Stimulated activated naive CD8-positive, alpha-beta T cell treated with anti-CD3 and anti-CD28 coated beads, Interleukin-15, amount 100 ng/mL, for 72 hours (primary cell): ENCODE results near the gene NLRP1.

Experiments used
- ATAC-seq: fragments of 150-1000 bp; cut with Tn5 transposase; 2 replicates; pipeline ENCODE4 v1.10.0; 2021; ENCODE audit warnings: mild to moderate bottlenecking, moderate library complexity
- DNase-seq, 2 donors: peaks; one replicate each; pipeline ENCODE4 v3.0.0; 2021 to 2022
- H3K27ac Mint-ChIP-seq, 2 donors: one replicate each; pipeline ENCODE4 v1.8.0; 2022; ENCODE audit warnings: mild to moderate bottlenecking in 2 of 2, mixed read lengths in 2 of 2, moderate library complexity in 2 of 2
- H3K27me3 Mint-ChIP-seq: one replicate; pipeline ENCODE4 v1.8.0; 2022; ENCODE audit warnings: mixed read lengths
- H3K4me1 Mint-ChIP-seq: one replicate; pipeline ENCODE4 v1.8.0; 2022; ENCODE audit warnings: mild to moderate bottlenecking, mixed read lengths
- H3K4me3 Mint-ChIP-seq, 2 donors: one replicate each; pipeline ENCODE4 v1.8.0; 2022; ENCODE audit warnings: mild to moderate bottlenecking in 2 of 2, mixed read lengths in 2 of 2, moderate library complexity in 1 of 2
- H3K9me3 Mint-ChIP-seq, 2 donors: one replicate each; pipeline ENCODE4 v1.8.0; 2022; ENCODE audit warnings: mixed read lengths in 2 of 2

Gene NLRP1

DNA sequence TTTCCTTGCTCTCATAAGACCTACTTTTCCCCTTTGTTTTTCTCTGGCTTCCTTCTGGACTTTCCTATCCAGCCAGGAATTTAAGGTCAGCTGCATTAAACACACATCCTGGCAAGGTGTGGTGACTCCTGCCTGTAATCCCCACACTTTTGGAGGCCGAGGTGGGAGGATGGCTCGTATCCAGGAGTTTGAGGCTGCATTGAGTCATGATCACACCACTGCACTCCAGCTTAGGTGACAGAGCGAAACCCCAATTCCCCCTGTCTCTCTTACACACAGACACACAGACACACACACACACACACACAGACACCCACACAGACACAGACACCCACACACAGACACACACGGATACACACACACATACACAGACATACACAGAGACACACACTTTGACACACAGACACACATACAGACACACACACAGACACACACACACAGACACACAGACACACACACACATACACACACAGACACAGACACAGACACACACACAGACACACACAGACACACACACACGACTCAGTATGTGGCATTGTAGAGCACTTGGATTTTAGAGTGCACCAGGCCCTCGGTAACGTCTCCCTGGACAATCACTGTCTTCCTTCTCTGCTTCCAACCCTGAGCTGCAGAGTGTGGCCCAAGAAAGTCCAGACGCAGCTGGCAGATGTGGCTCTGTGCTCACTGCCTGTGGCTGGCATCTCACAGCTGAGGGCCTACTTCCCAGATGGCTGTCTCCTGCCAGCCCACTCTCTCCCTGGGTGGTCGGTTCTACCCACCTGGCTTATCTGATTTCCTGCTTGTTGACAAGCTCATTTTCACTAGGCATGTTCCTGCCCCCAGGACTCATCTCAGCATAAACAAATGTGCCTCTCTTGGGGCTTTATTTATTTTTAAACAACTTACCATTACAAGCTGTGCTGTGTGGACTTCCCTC, 39.0 kb downstream of the NLRP1 start:
- no peaks in the 10 kb centered on the region for H3K27me3 Mint-ChIP-seq
- H3K27ac Mint-ChIP-seq: peak overlapping the region; percentile 0 to 21
- H3K9me3 Mint-ChIP-seq: peaks cover 0 to 13% of the 10 kb centered on the region in 2 donors
- no peak for DNase-seq
- ATAC-seq: no peak
- peaks cover under 1% of the 10 kb centered on the region for H3K4me1 Mint-ChIP-seq
- no peak overlapping the region for H3K4me3 Mint-ChIP-seq

DNA sequence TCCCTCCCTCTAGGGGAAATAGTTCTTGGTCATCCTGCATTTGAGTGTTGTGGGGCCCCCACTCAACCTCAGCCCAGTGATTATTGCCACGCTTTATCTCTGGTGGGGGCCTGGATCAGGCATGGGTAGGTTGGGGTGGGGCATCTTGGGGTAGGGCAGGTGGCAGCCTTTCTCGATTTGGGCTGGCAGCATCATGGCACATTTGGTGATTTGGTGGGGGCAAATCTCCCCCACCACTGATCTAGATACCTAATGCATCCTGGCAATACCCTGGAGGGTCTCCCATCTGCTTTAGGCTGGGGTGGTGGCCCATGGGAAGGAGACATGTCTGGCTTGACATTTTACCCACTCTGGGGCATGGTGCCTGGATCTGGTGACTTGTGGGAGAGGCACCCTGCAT, 40.2 kb downstream of the NLRP1 start:
- Mint-ChIP-seq H3K4me3 (no peak overlapping the region), H3K27ac (peak overlapping the region in 1 of 2 donors; percentile 57), H3K9me3 (peaks cover 0 to 13% of the 10 kb centered on the region in 2 donors), H3K4me1 (no peaks in the 10 kb centered on the region), H3K27me3 (no peaks in the 10 kb centered on the region)
- ATAC-seq: no peak
- peak in 1 of 2 donors; percentile 5 for DNase-seq

DNA sequence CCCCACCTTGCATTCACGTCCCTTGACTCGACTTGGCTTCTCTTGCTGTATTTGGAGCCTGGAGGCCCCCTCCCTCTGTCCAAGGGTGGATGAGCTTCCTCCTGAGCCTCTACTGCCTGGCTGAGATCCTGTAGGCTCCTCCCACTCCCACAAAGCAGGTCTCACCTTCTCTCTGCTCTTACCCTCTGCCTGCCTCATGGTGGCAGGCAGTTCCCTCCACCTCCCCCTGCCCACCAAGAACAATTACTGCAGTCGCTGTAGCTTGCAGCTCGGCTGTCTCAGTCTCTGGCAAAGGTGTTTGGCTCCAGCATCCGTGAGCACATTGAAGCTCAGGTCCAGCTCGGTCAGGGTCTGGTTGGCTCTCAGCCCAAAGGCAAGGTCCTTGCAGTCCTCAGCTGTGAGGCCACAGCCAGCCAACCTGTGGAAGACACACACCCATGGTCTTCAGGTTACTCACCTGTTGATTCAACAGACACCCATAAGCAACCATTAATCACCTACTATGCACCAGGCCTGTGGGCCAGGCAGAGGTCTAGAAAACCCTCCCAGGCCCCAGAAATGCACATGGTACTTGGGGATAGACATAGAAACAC, 42.6 kb downstream of the NLRP1 start:
- Mint-ChIP-seq H3K4me3 (no peak overlapping the region), H3K4me1 (no peaks in the 10 kb centered on the region), H3K27me3 (no peaks in the 10 kb centered on the region), H3K9me3 (no peaks in the 10 kb centered on the region), H3K27ac (peak overlapping the region in 1 of 2 donors; percentile 71)
- DNase-seq: no peak
- no peak for ATAC-seq

DNA sequence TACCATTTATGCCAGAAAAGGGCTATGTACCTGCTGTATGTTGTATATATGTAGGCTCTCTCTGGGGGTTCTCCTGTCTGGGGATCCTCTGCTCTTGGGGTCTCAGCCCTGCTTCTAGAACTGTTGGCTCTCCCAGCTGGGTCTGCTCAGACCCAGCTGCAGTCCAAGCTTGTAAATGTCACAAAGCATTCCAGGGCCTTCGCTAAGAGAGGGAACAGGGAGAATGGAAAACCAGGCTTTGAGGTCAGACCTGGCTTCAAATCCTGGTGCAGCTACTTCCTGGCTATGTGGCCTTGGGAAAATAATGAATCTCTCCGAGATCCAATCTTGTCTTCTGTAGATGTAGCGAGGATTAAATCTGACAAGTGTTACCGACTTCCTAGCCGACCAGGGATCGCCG, 44.0 kb downstream of the NLRP1 start:
- DNase-seq (no peak), ATAC-seq (no peak)
- H3K27ac Mint-ChIP-seq: no peak overlapping the region
- no peaks in the 10 kb centered on the region for H3K9me3 Mint-ChIP-seq
- H3K4me1 Mint-ChIP-seq: no peaks in the 10 kb centered on the region
- H3K27me3 Mint-ChIP-seq: no peaks in the 10 kb centered on the region
- H3K4me3 Mint-ChIP-seq: no peak overlapping the region

DNA sequence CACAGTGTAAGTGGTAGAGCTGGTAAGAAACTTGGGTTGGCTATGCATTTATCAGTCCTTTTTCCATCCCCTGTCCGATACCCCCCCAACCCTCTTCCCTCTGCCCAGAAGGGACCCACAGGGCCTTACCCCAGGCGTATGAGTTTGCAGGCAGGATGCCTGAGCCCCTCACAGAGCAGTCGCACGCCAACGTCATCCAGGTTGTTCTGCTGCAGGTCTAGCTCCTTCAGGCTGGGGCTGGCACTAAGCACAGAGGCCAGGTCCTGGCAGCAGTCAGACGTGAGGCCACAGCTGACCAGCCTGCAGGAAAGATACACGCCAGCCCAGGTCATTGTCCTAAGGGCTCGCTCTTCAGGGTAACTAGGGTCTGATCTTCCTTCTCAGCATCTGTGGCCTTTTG, 45.0 kb downstream of the NLRP1 start:
- no peaks in the 10 kb centered on the region for H3K9me3 Mint-ChIP-seq
- DNase-seq (no peak), ATAC-seq (no peak)
- H3K27ac Mint-ChIP-seq: no peak overlapping the region
- H3K4me3 Mint-ChIP-seq: no peak overlapping the region
- H3K4me1 Mint-ChIP-seq: no peaks in the 10 kb centered on the region
- H3K27me3 Mint-ChIP-seq: no peaks in the 10 kb centered on the region

DNA sequence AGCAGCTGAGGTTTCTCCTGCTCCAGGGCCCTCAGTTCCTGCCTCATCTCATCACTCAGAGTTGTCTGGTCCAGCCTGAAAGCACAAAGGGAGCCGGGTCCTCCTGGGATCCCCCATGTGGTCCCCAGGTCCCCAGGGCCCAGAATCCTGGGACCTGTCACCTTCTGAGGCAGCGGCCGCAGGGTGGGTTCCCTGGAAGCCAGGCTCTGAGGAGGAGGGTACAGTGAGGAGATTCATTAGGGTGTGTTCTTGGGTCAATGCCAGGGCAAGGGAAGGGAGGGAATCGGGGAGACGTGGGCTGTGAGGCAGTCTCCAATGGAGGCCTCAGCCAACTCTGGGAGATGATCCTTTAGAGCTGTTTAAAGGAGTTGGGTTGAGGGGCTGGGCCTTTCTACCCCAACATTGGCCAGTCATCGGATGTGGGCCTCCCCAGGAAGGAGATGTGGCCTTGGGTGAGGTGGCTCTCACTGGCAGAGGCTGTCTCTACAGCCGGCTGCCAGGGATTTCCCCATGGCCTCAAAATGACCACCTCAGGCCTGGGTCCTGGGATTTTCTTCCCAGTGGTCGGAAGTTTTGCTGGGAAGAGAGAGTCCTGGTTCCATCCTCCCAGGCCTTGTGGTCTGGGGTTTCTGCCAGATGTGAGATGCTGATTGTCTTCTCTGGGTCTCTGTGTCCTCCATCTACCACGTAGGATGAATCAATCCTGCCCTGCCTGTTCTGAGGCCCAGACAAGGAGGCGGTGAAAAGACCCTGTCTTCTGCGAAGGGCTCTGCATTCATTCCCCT, 47.3 kb downstream of the NLRP1 start:
- Mint-ChIP-seq H3K27me3 (no peaks in the 10 kb centered on the region), H3K27ac (peak overlapping the region; percentile 53 to 80), H3K9me3 (no peaks in the 10 kb centered on the region), H3K4me1 (no peaks in the 10 kb centered on the region), H3K4me3 (no peak overlapping the region)
- no peak for DNase-seq
- ATAC-seq: no peak

DNA sequence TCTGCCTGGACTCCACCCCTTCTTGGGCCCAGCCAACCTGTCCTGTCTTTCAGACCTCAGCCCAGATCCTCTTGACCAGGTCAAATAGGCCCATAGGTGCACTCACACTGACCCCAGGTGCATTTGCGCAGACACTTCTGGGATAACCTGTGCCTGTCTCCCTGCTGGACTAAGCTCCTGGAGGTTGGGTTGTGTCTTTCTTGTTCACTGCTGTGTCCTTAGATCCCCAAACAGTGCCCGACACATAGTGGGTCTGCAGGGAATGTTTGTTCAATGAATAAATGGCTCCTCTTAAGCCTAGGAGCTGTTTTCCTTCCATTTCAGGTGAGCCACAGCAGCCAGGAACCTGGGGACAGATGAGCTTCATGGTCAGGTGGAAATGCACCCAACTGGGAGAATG, 48.9 kb downstream of the NLRP1 start:
- Mint-ChIP-seq H3K27ac (no peak overlapping the region), H3K27me3 (no peaks in the 10 kb centered on the region), H3K9me3 (no peaks in the 10 kb centered on the region), H3K4me3 (no peak overlapping the region), H3K4me1 (no peaks in the 10 kb centered on the region)
- no peak for ATAC-seq
- no peak for DNase-seq

DNA sequence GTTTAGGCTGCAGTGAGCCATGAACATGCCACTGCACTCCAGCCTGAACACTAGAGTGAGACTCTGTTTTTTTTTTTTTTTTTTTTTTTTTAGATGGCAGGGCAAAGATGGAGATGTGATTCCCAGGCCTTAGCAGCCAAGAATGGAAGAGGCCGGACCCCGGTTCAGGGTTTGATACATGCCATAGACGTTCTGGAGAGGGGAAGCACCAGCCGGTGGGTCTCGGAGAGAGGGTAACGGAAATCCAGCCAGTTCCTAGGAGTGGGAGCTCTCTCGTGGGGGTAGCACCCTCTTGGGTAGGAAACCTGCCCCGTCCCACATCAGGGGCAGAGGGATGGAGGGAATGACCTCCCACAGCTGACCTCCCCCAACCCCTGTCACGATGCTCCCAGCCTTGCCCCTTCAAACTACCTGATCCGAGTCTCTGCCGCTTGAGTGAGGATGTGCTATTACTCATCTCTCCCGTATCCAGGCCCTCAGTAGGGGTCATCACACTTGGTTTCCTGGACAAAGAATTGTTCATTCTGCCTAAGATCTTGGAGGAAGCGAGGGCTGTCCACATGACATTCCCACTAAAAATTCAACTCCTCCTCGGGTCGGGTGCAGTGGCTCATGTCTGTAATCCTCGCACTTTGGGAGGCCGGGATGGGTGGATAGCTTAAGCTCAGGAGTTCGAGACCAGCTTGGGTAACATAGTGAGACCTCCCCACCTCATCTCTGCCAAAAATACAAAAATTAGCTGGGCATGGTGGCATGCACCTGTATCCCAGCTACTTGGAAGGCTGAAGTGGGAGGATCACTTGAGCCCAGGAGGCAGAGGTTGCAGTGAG, 50.6 kb downstream of the NLRP1 start:
- no peaks in the 10 kb centered on the region for H3K27me3 Mint-ChIP-seq
- H3K9me3 Mint-ChIP-seq: no peaks in the 10 kb centered on the region
- H3K27ac Mint-ChIP-seq: peak overlapping the region in 1 of 2 donors; percentile 93
- no peak for DNase-seq
- H3K4me3 Mint-ChIP-seq: no peak overlapping the region
- H3K4me1 Mint-ChIP-seq: no peaks in the 10 kb centered on the region
- no peak for ATAC-seq

DNA sequence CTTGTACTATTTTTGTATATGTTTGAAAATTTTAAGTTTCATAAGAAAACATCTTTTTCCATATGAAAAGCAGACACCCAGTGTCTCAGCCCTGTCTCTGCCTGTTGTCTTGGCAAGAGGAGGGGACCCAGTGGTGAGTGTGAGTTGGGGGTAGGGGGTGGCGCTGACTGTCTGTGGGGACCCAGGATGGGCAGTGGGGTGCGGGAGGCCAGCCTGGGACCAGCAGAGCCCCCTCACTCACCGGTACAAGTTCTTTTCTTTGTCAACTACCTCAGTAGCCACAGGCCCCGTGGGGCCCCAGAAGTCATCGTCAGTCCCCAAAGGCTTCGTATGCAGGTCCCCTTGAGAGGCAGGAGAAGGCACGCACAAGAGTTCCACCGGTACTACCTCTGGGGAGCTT, 51.7 kb downstream of the NLRP1 start:
- no peak overlapping the region for H3K4me3 Mint-ChIP-seq
- no peak for DNase-seq
- no peaks in the 10 kb centered on the region for H3K27me3 Mint-ChIP-seq
- no peaks in the 10 kb centered on the region for H3K9me3 Mint-ChIP-seq
- peaks cover 1% of the 10 kb centered on the region for H3K4me1 Mint-ChIP-seq
- no peak for ATAC-seq
- H3K27ac Mint-ChIP-seq: peak overlapping the region in 1 of 2 donors; percentile 88

DNA sequence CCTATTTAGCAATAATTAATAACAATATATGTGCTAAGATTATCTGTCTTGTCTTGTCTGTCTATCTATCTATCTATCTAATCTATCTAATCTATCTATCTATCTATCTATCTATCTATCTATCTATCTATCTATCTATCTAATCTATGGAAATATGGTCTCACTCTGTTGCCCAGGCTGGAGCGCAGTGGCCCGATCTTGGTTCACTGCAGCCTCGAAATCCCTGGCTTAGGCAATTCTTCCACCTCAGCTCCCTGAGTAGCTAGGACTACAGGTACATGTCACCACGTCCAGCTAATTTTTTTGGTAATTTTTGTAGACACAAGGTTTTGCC, 53.3 kb downstream of the NLRP1 start:
- H3K4me3 Mint-ChIP-seq: no peak overlapping the region
- H3K9me3 Mint-ChIP-seq: no peaks in the 10 kb centered on the region
- peaks cover 17% of the 10 kb centered on the region for H3K4me1 Mint-ChIP-seq
- no peak for ATAC-seq
- H3K27me3 Mint-ChIP-seq: no peaks in the 10 kb centered on the region
- DNase-seq: no peak
- H3K27ac Mint-ChIP-seq: peak overlapping the region in 1 of 2 donors; percentile 64

DNA sequence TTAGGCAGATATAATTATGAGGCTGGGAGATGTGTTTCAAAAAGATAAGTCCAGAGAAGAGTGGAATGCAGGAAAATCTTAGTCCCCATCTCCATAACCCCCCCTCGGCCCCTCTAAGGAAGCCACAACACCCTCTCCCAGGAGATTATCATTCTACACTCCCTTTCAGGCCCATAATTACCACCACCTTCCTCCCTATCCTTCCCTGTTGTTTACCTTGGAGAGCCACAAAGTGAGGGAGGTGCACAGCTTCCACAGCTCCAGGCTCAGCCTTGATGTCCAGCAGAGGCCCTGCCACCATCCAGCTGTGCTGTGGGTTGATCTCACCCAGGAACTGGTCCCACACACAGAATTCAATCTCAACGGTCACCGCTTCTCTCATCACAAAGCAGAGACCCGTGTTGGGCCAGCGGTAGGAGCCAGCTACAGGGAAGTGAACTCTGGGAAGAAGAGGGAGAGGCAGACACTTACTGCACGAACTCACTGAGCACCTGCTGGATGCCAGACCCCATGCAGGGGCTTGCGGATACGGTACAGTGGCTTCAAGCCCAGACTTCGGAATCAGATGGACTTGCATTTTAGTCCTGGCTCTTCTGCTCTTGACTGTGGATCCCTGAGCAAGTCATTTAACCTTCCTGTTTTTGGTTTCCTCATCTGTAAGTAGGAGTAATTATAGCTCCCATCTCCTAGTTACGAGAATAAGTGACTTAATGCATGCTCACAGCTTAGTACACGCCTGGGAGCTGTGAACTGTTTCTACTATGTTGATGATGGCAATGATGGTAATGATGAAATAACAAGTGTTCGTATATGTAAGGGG, 53.8 kb downstream of the NLRP1 start:
- DNase-seq (no peak), ATAC-seq (no peak)
- no peaks in the 10 kb centered on the region for H3K27me3 Mint-ChIP-seq
- H3K4me3 Mint-ChIP-seq: no peak overlapping the region
- peak overlapping the region in 1 of 2 donors; percentile 64 for H3K27ac Mint-ChIP-seq
- H3K4me1 Mint-ChIP-seq: peaks cover 18% of the 10 kb centered on the region
- no peaks in the 10 kb centered on the region for H3K9me3 Mint-ChIP-seq

DNA sequence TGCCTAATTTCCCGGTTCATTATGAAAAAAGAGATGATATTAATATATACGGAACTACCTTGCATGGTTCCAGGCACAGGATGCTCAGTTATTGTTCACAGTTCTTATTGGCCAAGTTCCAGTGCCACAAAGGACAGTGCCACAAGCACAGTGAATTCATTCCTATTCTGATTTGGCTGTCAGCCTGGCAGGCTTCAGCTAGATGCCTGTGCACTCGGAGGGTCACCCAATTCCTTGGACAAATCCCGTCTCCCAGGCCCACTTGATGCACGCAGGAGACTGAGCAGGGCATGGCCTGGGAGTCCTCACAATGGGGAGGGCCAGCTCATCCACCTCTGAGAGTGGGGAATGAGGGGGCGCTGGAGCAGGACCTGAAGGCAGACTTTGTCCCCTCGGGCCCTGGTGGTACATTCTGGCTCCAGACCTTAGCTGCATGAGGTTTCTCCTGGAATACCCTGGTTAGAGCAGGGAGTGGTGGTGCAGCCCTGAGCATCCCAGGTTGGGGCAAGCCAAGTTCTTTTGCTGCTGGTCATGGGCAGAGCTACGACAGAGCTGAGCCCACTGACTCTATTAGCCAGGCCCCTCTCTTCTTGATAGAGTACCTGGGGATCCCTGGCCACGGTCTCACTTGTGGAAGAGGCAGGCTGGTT, 56.6 kb downstream of the NLRP1 start:
- no peak for ATAC-seq
- no peaks in the 10 kb centered on the region for H3K27me3 Mint-ChIP-seq
- peaks cover 18% of the 10 kb centered on the region for H3K4me1 Mint-ChIP-seq
- no peaks in the 10 kb centered on the region for H3K9me3 Mint-ChIP-seq
- DNase-seq: no peak
- H3K27ac Mint-ChIP-seq: peak overlapping the region in 1 of 2 donors; percentile 66
- no peak overlapping the region for H3K4me3 Mint-ChIP-seq

DNA sequence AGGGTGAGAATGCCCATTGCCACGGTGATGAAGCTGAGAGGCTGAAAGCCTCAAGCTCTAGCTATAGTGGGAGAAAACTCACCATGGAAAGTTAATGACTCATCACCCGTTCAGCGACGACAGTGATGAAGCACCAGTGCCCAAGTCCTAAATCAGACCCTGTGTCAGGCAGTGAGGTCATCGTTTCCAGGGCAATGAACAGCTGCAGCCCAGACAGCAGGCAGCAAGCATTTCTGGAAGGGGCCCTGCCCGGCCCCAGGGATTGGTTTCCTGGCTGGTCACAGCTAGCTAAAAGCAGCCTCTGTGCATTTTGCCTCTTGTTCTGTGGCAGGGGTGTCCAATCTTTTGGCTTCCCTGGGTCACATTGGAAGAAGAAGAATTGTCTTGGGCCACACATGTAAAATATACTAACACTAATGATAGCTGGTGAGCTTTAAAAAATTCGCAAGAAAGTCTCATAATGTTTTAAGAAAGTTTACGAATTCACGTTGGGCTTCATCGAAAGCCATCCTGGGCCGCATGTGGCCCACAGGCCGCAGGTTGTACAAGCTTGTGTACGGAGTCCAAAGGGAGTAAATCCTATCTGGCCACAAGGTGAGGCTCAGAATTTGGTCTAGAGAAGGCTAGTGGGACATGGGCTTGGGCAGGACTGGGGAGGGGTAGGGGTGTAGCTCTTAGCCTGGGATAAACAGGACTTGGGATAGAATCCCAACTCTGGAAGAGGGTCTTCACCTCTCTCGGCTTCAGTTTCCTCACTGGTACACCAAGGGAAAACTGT, 57.3 kb downstream of the NLRP1 start:
- peak overlapping the region; percentile 71 to 75 for H3K27ac Mint-ChIP-seq
- H3K4me3 Mint-ChIP-seq: no peak overlapping the region
- ATAC-seq (peak; percentile 99), DNase-seq (peak; percentile 25 to 77)
- H3K9me3 Mint-ChIP-seq: no peaks in the 10 kb centered on the region
- H3K4me1 Mint-ChIP-seq: peaks cover 18% of the 10 kb centered on the region
- no peaks in the 10 kb centered on the region for H3K27me3 Mint-ChIP-seq
